PC-9 (cell line): Measurements from ENCODE around the gene PTGDS.

Experiments used
- EZH2 ChIP-seq: fragments of 200-600 bp; sonication (generic); IDR thresholded peaks from 2 replicates; pipeline ENCODE4 v1.8.0; 2017; ENCODE audit warnings: antibody characterized with exemption, low read depth
- TF ChIP-seq, protein P1 (sequence below): fragments of 200-600 bp; sonication (generic); conservative IDR thresholded peaks from 2 replicates; pipeline ENCODE4 v1.6.1; 2017; ENCODE audit warnings: mixed run types, antibody characterized with exemption, mild to moderate bottlenecking, moderate library complexity

DNA sequence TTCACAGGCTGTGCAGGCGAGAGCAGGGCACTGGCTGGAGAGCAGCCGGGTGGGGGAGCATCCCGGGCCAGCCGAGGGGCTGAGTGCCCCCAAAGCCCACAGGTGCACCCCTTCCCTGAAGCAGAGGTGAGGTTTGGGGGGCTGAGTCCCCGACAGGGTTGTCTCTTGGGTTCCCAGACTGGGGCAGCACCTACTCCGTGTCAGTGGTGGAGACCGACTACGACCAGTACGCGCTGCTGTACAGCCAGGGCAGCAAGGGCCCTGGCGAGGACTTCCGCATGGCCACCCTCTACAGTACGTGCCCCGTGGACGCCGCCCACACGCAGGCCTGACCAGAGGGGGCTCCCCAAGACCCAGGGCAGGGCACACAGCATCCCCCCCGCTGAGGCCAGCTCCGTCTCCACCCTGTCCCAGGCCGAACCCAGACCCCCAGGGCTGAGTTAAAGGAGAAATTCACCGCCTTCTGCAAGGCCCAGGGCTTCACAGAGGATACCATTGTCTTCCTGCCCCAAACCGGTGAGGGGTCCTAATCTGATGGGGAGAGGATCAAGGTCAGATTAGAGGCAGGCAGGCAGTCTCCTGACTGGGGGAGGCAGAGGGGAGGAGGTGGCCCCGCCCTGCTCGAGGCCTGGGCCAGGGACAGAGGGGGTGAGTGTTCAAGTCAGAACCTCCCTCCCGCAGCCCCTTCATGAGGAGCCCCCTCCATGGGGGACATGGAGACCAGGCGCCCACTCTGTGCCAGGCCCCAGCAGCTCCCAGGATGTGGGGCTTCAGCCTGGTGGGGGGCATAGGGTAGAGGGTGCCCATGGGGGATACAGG, 2.7 kb downstream of the PTGDS start:
- TF ChIP-seq, protein P1, sequence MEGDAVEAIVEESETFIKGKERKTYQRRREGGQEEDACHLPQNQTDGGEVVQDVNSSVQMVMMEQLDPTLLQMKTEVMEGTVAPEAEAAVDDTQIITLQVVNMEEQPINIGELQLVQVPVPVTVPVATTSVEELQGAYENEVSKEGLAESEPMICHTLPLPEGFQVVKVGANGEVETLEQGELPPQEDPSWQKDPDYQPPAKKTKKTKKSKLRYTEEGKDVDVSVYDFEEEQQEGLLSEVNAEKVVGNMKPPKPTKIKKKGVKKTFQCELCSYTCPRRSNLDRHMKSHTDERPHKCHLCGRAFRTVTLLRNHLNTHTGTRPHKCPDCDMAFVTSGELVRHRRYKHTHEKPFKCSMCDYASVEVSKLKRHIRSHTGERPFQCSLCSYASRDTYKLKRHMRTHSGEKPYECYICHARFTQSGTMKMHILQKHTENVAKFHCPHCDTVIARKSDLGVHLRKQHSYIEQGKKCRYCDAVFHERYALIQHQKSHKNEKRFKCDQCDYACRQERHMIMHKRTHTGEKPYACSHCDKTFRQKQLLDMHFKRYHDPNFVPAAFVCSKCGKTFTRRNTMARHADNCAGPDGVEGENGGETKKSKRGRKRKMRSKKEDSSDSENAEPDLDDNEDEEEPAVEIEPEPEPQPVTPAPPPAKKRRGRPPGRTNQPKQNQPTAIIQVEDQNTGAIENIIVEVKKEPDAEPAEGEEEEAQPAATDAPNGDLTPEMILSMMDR: no peak
- TF ChIP-seq EZH2: no peak
